Medulla oblongata (tissue), 1 donor: Measurements from ENCODE around the gene HPSE2.
A peak's percentile ranks its signal among the peaks of the same experiment; 100 is the strongest.

Source experiments
- DNase-seq: peaks from one replicate; pipeline ENCODE4 v3.0.0-alpha.2; 2015; ENCODE audit errors: extremely low spot score

The HPSE2 gene

GRCh38 chr10:98684019-98684899 is 551.4 kb downstream of the HPSE2 start:
- no peak for DNase-seq

- DNase-seq = no peak
These were observed 558.8 kb downstream of the HPSE2 start for GRCh38 chr10:98676895-98677294.

- no peak for DNase-seq
These were observed 559.8 kb downstream of the HPSE2 start for GRCh38 chr10:98675902-98676301.

- DNase-seq = no peak
These were observed 562.4 kb downstream of the HPSE2 start for GRCh38 chr10:98673171-98673782.

GRCh38 chr10:98667081-98667480 is 568.6 kb downstream of the HPSE2 start:
- DNase-seq = no peak

GRCh38 chr10:98666276-98666675 is 569.4 kb downstream of the HPSE2 start:
- DNase-seq = no peak

- DNase-seq = peak; percentile 3
These were observed 571.2 kb downstream of the HPSE2 start for GRCh38 chr10:98664329-98665042.

GRCh38 chr10:98659951-98660350 is 575.7 kb downstream of the HPSE2 start:
- DNase-seq = no peak

GRCh38 chr10:98655492-98655891 is 580.2 kb downstream of the HPSE2 start:
- DNase-seq = no peak

- DNase-seq = no peak
These were observed 586.5 kb downstream of the HPSE2 start for GRCh38 chr10:98649170-98649569.

- no peak for DNase-seq
These were observed 588.4 kb downstream of the HPSE2 start for GRCh38 chr10:98646998-98647917.

GRCh38 chr10:98644466-98644865 is 591.2 kb downstream of the HPSE2 start:
- no peak for DNase-seq

- DNase-seq = no peak
These were observed 593.4 kb downstream of the HPSE2 start for GRCh38 chr10:98642281-98642680.

- DNase-seq = no peak
These were observed 596.7 kb downstream of the HPSE2 start for GRCh38 chr10:98638920-98639319.

GRCh38 chr10:98636921-98637329 is 598.7 kb downstream of the HPSE2 start:
- no peak for DNase-seq

GRCh38 chr10:98632456-98633150 is 603.0 kb downstream of the HPSE2 start:
- DNase-seq = no peak

- no peak for DNase-seq
These were observed 607.4 kb downstream of the HPSE2 start for GRCh38 chr10:98628206-98628605.

- DNase-seq = no peak
These were observed 607.9 kb downstream of the HPSE2 start for GRCh38 chr10:98627711-98628110.

GRCh38 chr10:98624963-98625362 is 610.7 kb downstream of the HPSE2 start:
- DNase-seq = no peak

GRCh38 chr10:98623176-98623575 is 612.5 kb downstream of the HPSE2 start:
- DNase-seq = no peak

- DNase-seq = no peak
These were observed 614.0 kb downstream of the HPSE2 start for GRCh38 chr10:98621630-98622029.
